Measurements from ENCODE around the gene FBXW11.

FBXW11 gene

GRCh38 chr5:171868236-171868635, 138.2 kb downstream of the FBXW11 start:
- no peak for DNase-seq (ENCODE audit: low read depth, low spot score)

- DNase-seq (ENCODE audit: low read depth, low spot score): no peak
Observed at GRCh38 chr5:171867786-171868185, 138.7 kb downstream of the FBXW11 start.

- DNase-seq (ENCODE audit: low read depth, low spot score): no peak
Observed at GRCh38 chr5:171865471-171865870, 141.0 kb downstream of the FBXW11 start.

- no peak for DNase-seq (ENCODE audit: low read depth, low spot score)
Observed at GRCh38 chr5:171863935-171864334, 142.5 kb downstream of the FBXW11 start.

- DNase-seq (ENCODE audit: low read depth, low spot score): no peak
Observed at GRCh38 chr5:171862624-171863023, 143.8 kb downstream of the FBXW11 start.

GRCh38 chr5:171861381-171861780, 145.1 kb downstream of the FBXW11 start:
- no peak for DNase-seq (ENCODE audit: low read depth, low spot score)

GRCh38 chr5:171858303-171858702, 148.1 kb downstream of the FBXW11 start:
- no peak for DNase-seq (ENCODE audit: low read depth, low spot score)

GRCh38 chr5:171857489-171857876, 149.0 kb downstream of the FBXW11 start:
- DNase-seq (ENCODE audit: low read depth, low spot score): no peak

- no peak for DNase-seq (ENCODE audit: low read depth, low spot score)
Observed at GRCh38 chr5:171855798-171856763, 150.4 kb downstream of the FBXW11 start.

- no peak for DNase-seq (ENCODE audit: low read depth, low spot score)
Observed at GRCh38 chr5:171855265-171855664, 151.2 kb downstream of the FBXW11 start.

- DNase-seq (ENCODE audit: low read depth, low spot score): no peak
Observed at GRCh38 chr5:171852255-171852681, 154.2 kb downstream of the FBXW11 start.

GRCh38 chr5:171851251-171851650, 155.2 kb downstream of the FBXW11 start:
- no peak for DNase-seq (ENCODE audit: low read depth, low spot score)

GRCh38 chr5:171850324-171850947, 156.0 kb downstream of the FBXW11 start:
- peak; percentile 71 for DNase-seq (ENCODE audit: low read depth, low spot score)

- no peak for DNase-seq (ENCODE audit: low read depth, low spot score)
Observed at GRCh38 chr5:171849585-171850323, 156.7 kb downstream of the FBXW11 start.

GRCh38 chr5:171848911-171849520, 157.4 kb downstream of the FBXW11 start:
- DNase-seq (ENCODE audit: low read depth, low spot score): no peak

- DNase-seq (ENCODE audit: low read depth, low spot score): no peak
Observed at GRCh38 chr5:171848486-171848885, 158.0 kb downstream of the FBXW11 start.

- no peak for DNase-seq (ENCODE audit: low read depth, low spot score)
Observed at GRCh38 chr5:171848006-171848405, 158.4 kb downstream of the FBXW11 start.

GRCh38 chr5:171847026-171847425, 159.4 kb downstream of the FBXW11 start:
- no peak for DNase-seq (ENCODE audit: low read depth, low spot score)

GRCh38 chr5:171846323-171846722, 160.1 kb downstream of the FBXW11 start:
- no peak for DNase-seq (ENCODE audit: low read depth, low spot score)

- no peak for DNase-seq (ENCODE audit: low read depth, low spot score)
Observed at GRCh38 chr5:171845857-171846256, 160.6 kb downstream of the FBXW11 start.

GRCh38 chr5:171845040-171845630, 161.3 kb downstream of the FBXW11 start:
- DNase-seq (ENCODE audit: low read depth, low spot score): no peak

All from iPS DF 19.7 (cell line).